ENCODE results near the gene ATP5F1A.
"Not testable (repeated sequence)": the region's sequence is repeated elsewhere in the genome, so short reads cannot be mapped to it uniquely, and the experiment has no call there.

ATP5F1A gene

DNA sequence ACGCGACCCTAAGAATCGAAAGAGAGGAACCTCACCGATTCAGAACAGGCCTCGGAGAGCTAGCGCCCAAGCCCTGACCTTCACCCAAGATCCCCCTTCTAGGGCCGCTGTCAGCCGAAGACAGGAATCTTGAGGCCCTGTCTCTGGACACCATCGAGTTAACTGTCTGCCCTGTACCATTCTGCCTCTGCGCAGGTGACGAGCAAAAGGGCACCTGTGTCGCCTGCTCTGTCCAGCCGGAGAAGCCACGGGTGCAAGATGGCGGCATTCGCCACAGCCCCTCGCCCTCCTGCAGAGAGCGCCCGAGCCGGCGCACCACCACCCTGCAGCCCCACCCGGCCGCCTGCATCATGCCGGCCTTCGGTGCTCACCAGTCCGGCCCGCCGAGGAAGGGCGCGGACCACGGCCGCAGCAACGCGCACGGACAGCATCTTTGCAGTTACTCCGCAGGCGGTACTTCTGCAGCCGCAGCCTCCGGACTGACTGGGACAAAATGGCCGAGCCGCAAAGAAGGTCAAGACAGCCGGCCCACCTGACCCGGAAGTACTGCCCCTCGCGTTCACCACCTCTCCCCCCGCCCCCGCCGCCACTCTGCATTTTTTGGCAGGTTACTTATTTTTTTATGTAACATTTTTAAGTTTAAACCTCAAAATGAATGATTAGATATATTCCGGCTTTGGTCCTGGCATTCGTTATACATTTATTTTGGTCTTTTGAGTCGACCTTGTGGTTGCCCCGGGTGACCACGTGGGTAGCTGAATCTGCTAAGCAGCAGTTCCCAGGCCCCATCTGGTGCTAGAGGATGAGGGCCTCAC lies at the start of gene ATP5F1A:
TSS of gene ATP5F1A (minus strand) at position 496 of the 815 bp plus-strand sequence. CDS start at position 431, 65 bp downstream.
- in situ Hi-C loops (cut with HindIII; ENCODE audit: low sequenced_read_pairs), result loop anchor here (25.0 kb wide), 2 partner anchors 186 to 436 kb away; no protein-coding TSS in a partner anchor

DNA sequence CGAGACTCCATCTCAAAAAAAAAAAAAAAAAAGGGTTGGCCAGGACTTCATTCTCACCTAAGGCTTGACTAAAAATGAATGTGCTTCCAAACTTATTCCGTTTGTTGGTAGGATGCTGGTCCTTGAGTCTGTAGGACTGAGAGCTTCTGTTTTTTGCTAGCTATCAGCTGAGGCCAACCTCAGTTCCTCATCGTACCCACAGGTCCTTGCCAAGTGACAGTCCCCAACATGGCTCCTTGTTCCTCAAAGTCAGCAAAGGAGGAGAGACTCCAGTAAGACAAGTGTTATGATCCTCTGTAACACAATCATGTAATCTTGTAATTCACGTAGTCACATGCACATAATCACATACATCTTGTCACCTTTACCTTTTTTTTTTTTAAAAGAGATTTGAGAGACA lies 43.1 kb upstream of the ATP5F1A start:
- in situ Hi-C loops (cut with HindIII; ENCODE audit: low sequenced_read_pairs), result no loop called here

DNA sequence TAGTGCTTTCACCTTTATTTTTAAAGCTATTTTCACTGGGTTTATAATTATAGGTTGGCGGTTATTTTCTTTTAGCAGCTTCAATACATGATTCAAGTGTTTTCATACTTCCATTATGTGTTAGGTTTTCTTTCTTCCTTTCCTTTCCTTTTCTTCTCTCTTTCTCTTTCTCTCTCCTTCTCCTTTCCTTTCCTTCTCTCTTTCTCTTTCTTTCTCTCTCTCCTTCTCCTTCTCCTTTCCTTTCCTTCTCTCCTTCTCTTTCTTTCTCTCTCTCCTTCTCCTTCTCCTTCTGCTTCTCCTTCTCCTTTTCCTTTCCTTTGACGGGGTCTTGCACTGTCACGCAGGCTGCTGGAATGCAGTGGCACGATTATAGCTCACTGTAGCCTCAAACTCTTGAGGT lies 42.1 kb upstream of the ATP5F1A start:
- in situ Hi-C loops (cut with HindIII; ENCODE audit: low sequenced_read_pairs), result no loop called here

DNA sequence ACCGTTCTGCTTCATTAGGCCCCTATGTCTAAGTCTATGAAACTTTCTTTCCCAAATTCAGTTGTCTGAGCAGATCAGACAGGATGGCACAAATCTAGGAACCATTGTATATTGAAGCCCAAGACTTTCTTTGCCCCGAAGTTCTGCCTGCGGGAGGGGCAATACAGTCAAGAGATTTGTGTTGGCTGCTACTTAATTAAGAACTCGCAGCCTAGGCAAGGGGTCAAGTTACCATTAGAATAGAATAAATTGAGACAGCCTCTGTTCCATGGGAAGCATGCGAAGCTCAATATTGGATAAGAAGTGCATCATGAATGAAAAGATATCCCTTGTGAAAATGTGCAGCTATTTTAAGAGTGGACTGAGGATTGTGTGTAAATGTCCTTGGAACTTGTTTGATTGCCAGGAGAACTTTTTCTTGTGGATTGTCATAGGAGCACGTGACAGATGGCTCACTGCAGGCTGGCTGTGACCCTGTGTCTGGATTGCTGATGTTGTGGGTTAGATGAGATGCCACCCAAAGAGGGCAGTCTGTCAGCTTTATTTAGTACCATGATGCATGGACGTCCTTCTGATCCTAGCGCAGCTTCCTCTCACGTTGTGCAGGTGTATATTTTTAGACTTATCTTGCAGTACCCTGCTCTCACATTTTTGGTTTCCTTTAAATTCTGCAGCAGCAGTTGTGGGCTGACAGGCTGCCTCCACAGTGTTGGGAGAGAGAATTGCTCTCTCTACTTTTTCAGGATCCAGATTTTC lies 37.0 kb upstream of the ATP5F1A start:
- in situ Hi-C loops (cut with HindIII; ENCODE audit: low sequenced_read_pairs), result no loop called here

DNA sequence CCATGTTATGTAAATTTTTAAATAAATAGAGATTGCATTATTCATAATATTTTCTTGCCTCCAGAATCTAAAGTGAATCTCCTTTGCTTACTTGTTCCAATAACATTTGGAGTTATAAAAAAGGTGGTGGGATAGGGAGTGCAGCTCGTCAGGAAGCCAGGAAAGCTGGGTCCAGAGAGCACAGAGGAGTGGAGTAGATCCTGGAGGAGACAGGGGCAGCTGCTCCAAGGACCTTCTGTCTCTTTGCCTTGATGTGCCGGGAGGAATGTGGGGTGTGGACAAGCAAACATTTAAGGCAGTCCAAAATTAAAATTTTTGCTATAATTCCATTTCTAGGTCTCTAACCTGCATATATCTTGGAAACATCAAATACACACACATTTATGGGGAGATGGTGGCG lies 35.4 kb upstream of the ATP5F1A start:
- in situ Hi-C loops (cut with HindIII; ENCODE audit: low sequenced_read_pairs), result no loop called here

DNA sequence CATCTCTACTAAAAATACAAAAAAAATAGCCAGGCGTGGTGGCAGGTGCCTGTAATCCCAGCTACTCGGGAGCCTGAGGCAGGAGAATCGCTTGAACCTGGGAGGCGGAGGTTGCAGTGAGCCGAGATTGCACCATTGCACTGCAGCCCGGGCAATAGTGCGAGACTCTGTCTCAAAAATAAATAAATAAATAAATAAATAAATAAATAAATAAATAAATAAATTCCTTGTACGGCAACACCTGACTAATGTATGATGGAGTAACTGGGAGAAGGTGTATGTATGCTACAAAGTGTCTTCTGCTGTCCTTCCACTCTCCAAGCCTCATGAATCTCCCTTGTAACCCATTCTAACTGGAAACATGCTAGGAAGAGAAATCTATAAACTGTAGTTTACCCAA lies 32.5 kb upstream of the ATP5F1A start:
- in situ Hi-C loops (cut with HindIII; ENCODE audit: low sequenced_read_pairs), result not testable (repeated sequence)

DNA sequence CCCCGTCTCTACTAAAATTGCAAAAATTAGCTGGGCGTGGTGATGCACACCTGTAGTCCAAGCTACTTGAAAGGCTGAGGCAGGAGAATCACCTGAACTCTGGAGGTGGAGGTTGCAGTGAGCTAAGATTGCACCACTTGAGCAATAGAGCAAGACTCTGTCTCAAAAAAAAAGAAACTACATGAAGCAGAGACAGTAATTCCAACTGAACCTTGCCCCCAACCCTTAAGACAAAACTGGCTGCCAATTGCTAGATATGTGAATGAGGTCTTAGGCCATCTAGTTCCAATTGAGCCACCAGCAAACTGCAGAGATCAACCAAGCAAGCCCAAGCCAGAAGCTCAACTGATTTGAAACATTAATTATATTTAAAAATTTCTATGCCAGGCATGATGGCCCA lies 32.0 kb upstream of the ATP5F1A start:
- in situ Hi-C loops (cut with HindIII; ENCODE audit: low sequenced_read_pairs), result no loop called here

DNA sequence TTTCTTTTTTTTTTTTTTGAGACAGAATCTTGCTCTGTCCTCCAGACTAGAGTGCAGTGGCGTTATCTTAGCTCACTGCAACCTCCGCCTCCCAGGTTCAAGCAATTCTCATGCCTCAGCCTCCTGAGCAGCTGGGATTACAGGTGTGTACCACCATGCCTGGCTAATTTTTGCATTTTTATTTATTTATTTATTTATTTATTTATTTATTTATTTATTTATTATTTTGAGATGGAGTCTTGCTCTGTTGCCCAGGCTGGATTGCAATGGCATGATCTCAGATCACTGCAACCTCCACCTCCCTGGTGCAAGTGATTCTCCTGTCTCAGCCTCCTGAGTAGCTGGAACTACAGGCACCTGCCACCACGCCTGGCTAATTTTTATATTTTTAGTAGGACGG lies 28.5 kb upstream of the ATP5F1A start:
- in situ Hi-C loops (cut with HindIII; ENCODE audit: low sequenced_read_pairs), result loop anchor here (5.0 kb wide), 1 partner anchor 71 kb away; no protein-coding TSS in a partner anchor

DNA sequence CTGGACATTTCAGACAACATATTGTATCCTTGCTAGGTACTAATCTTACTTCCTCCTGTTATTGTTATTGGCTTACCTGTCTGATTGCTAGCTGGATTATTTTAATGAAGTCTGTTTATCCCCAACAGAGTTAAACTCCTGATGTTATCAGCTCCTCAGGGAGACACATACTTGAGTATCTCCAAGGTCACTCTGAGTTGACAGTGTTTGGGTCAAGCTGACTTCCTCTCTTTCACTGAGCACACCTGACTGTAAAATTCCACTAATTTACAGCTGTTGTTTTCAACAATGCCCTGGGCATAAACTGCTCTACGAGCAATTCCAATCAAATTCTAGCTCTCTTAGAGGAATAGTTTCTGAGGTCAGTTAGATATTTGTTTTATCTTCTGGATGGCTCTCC lies 15.7 kb upstream of the ATP5F1A start:
- in situ Hi-C loops (cut with HindIII; ENCODE audit: low sequenced_read_pairs), result no loop called here

DNA sequence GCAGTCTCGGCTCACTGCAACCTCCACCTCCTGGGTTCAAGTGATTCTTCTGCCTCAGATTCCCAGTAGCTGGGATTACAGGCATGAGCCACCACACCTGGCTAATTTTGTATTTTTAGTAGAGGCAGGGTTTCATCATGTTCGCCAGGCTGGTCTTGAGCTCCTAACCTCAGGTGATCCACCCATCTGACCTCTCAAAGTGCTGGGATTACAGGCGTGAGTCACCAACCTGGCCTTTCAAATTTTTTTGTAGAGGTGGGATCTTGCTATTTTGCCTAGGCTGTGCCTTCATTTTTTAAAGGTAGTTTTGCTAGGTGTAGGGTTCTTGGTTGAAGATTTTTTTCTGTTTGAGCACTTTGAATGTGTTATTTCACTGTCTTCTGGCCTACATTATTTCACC lies 12.3 kb upstream of the ATP5F1A start:
- in situ Hi-C loops (cut with HindIII; ENCODE audit: low sequenced_read_pairs), result no loop called here

DNA sequence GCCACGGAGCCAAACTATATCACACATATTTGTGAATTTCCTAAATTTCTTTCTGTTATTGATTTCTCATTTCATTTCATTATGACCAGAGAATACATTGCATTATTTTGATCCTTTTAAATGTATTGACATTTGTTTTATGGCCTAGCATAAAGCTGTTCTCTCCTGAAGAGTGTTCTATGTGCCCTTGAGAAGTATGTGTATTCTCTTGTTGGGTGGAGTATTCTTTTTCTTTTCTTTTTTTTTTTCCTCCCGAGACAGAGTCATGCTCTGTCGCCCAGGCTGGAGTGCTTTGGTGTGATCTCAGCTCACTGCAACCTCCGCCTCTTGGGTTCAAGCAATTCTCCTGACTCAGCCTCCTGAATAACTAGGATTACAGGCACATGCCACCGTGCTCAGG lies 11.3 kb upstream of the ATP5F1A start:
- in situ Hi-C loops (cut with HindIII; ENCODE audit: low sequenced_read_pairs), result no loop called here

DNA sequence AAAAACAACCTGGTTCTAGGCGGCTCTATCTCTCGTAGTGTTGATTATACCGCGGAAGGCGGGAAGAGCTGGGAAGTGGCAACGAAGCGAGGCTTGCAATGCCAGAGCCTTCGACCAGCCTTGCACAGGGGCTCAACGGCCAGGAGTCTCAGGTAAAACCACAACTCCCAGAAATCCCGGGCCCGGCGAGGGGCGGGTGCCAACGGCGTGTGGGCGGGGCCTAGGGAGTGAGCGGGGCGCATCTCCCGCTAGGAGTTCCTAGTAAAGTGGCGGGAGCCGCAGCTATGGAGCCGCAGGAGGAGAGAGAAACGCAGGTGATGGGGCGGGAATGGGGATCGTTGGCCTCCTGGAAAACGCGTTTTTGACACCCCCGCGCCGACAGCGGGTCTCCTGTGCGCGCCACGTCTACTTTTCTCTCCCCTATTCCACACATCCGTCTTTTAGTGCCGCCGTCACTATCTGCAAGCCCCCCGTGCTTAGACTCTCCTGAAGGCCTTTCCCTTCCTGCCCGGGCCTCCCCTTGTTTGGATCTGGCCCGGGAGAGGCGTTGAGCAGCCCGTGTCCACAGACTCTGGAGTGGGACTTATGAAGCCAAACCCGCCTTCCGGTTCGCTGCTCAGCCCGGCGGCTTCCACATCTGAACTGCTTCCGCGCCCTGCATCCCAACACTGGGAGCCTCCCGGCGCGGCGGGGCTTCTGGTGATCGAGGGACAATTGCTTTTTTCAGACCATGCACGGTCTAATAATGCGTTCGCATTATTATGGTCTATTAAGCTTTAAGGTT lies 6.2 kb upstream of the ATP5F1A start, which contains the start of gene HAUS1:
TSS of gene HAUS1 (plus strand) at position 258 of the 784 bp plus-strand sequence. CDS start at position 285, 27 bp downstream.
- in situ Hi-C loops (cut with HindIII; ENCODE audit: low sequenced_read_pairs), result no loop called here

DNA sequence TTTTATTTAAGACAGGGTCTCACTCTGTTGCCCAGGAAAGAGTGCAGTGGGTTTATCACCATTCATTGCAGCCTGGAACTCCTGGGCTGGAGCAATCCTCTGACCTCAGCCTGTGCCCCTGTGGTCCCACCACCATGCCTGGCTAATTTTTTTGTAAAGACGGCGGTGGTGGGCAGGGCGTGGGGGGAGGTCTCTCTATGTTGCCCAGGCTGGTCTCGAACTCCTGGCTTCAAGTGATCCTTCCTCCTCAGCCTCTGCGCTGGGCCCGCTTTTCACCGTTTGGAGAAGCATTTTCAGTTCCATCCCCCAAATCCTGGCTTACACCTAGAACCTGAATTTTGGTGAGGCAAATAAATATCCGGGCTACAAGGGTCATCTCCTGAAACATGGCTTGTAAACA lies 1.4 kb upstream of the ATP5F1A start:
- in situ Hi-C loops (cut with HindIII; ENCODE audit: low sequenced_read_pairs), result loop anchor here (25.0 kb wide), 2 partner anchors 187 to 437 kb away; no protein-coding TSS in a partner anchor

DNA sequence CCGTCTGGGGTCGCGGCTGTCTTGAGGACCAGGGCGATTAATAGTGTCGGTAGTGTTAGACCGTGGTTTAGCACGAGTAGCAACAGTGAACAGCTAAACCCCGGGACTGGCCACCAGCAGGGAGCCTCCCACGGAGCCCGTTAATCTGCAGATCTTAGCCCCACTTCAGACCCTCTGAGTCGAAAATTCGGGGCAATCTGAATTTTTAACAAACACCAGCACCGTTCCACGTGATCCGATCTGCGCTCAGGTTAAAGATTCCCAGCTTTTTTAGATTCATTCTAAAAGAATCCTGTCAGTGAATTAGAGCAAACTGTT lies 479 bp upstream of the ATP5F1A start:
- in situ Hi-C loops (cut with HindIII; ENCODE audit: low sequenced_read_pairs), result loop anchor here (25.0 kb wide), 2 partner anchors 186 to 436 kb away; no protein-coding TSS in a partner anchor

DNA sequence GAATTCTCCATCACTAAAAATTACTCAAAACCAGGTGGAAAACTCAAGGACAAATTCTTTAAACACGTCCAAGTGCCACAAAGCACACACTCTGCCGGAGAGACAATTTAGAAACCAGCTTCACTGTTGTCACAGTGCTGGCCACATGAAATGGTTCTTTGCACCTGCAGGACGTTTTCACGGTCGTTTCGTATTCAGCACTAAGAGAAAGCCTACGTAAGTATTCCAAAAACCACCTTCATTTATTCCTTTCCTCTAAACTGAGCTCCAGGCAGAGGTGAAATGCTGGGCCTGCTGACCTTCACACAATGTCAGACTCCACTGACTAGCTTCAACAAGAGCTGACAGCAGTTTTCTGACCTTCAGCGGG lies 680 bp downstream of the ATP5F1A start:
- in situ Hi-C loops (cut with HindIII; ENCODE audit: low sequenced_read_pairs), result loop anchor here (25.0 kb wide), 2 partner anchors 185 to 435 kb away; no protein-coding TSS in a partner anchor

DNA sequence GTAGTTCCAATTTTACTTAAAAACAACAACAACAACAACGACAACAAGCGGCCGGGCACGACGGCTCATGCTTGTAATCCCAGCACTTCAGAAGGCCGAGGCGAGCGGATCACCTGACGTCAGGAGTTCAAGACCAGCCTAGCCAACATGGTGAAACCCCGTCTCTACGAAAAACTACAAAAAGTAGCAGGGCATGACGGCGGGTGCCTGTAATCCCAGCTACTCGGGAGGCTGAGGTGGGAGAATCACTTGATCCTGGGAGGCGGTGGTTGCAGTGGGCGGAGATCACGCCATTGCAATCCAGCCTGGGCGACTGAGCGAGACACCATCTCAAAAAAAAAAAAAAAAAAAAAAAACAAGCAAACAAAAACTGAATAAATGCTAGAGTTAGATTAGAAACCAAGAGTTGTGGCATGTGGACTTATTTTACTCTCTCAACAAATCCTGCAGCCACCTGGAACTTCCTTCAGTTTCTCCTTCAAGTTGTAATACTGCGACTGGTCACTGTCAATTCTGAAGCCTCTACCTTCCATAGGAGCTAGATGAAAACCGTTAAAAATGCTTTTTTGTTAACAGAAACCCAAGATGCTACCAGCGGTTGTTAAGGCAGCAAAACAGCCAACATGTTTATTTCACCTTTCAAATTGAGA lies 1.3 kb downstream of the ATP5F1A start:
- in situ Hi-C loops (cut with HindIII; ENCODE audit: low sequenced_read_pairs), result loop anchor here (25.0 kb wide), 2 partner anchors 184 to 434 kb away; no protein-coding TSS in a partner anchor

DNA sequence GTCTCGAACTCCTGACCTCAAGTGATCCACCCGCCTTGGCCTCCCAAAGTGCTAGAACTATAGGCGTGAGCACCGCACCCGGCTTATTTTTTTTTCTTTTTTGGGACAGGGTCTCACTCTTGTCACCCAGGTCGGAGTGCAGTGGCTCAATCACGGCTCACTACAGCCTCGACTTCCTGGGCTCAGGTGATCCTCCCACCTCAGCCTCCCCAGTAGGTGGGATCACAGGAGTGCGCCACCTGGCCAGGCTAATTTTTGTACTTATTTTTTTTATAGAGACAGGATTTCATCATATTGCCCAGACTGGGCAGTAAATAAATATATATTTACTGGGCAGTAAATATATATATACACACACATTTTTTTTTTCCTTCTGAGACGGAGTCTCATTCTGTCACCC lies 2.6 kb downstream of the ATP5F1A start:
- in situ Hi-C loops (cut with HindIII; ENCODE audit: low sequenced_read_pairs), result loop anchor here (25.0 kb wide), 2 partner anchors 183 to 433 kb away; no protein-coding TSS in a partner anchor

DNA sequence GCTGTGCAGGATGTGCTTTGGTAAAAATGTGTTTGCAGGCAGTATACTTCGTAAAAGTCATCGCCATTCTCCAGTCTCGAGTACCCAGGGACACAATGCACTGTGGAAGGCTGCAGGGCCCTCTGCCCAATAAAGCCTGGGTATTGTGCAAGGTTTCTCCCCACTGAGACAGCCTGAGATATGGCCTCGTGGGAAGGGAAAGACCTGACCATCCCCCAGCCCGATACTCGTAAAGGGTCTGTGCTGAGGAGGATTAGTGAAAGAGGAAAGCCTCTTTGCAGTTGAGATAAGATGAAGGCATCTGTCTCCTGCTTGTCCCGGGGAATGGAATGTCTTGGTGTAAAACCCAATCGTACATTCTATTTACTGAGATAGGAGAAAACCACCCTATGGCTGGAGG lies 9.6 kb downstream of the ATP5F1A start:
- in situ Hi-C loops (cut with HindIII; ENCODE audit: low sequenced_read_pairs), result loop anchor here (25.0 kb wide), 2 partner anchors 176 to 426 kb away; no protein-coding TSS in a partner anchor

DNA sequence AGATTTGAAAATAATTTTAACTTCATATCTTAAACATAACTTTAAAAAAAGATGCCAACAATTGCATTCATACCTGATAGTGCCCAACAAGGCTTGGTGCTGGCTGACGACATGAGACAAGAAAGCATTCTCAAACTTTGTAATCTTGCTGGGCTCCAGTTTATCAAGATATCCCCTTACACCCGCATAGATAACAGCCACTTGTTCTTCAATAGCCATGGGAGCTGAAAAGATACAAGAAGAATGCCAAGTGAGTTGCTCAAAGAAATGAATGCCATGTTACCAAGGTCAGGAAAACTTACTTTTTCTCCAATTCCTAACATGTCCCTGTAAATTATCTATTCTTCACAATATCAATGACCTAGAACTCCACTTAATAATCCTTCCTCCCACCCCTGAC lies 13.7 kb downstream of the ATP5F1A start:
- in situ Hi-C loops (cut with HindIII; ENCODE audit: low sequenced_read_pairs), result loop anchor here (25.0 kb wide), 2 partner anchors 172 to 422 kb away; no protein-coding TSS in a partner anchor

DNA sequence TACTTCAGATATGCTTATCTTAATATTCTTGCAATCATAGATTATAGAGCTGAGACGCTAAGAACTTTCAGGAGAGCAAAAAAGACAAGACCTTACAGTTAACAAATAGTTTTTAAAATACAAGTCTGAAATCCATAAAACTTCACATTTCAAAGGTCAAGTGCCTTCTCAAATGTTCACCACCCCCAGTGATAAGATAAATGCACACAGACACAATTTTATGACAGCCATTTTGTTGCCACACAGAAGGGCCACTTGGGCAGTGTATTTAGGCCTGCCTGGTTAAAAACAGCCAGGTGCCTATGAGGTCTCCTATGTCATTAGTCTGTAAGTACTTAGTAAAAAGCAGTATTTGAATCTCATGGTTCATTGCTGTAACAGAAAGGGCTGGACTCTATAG lies 17.9 kb downstream of the ATP5F1A start:
- in situ Hi-C loops (cut with HindIII; ENCODE audit: low sequenced_read_pairs), result loop anchor here (25.0 kb wide), 2 partner anchors 168 to 418 kb away; no protein-coding TSS in a partner anchor
